Measurements from ENCODE around the gene CCDC3.

- no peak for TF ChIP-seq CTCF (conservative IDR thresholded peaks at IDR 0.05; ENCODE audit: low read depth, low read length)
- TF ChIP-seq EZH2 (IDR thresholded peaks at IDR 0.05; ENCODE audit: borderline replicate concordance, low read depth, low read length, poor library complexity, severe bottlenecking) = no peak
Measured at GRCh38 chr10:12972146-12972545, 29.4 kb downstream of the CCDC3 start.
